Chondrocyte (in vitro differentiated cells): ENCODE measurements around the gene SF3B5. TPM values are rescaled to one million over a fixed set of nuclear protein-coding genes. Genes with fewer than 3 reads are reported as not detected.
"Not testable (repeated sequence)": the region's sequence is repeated elsewhere in the genome, so short reads cannot be mapped to it uniquely, and the experiment has no call there.

Experiments
- DNase-seq: peaks from one replicate; pipeline ENCODE4 v3.0.0; 2021; ENCODE audit warnings: mixed read lengths, low spot score
- H3K27ac Mint-ChIP-seq: one replicate; pipeline ENCODE4 v1.8.0; 2021; ENCODE audit warnings: mild to moderate bottlenecking, moderate library complexity, mixed read lengths; ENCODE audit not compliant: unreplicated experiment
- H3K27me3 Mint-ChIP-seq: 2 replicates; pipeline ENCODE4 v1.8.0; 2021; ENCODE audit warnings: low read depth, mixed read lengths
- H3K36me3 Mint-ChIP-seq: 2 replicates; pipeline ENCODE4 v1.8.0; 2021; ENCODE audit warnings: low read depth, mixed read lengths
- H3K4me1 Mint-ChIP-seq: 2 replicates; pipeline ENCODE4 v1.8.0; 2021; ENCODE audit warnings: low read depth, mild to moderate bottlenecking, mixed read lengths
- H3K4me3 Mint-ChIP-seq: one replicate; pipeline ENCODE4 v1.8.0; 2021; ENCODE audit warnings: mild to moderate bottlenecking, moderate library complexity, mixed read lengths; ENCODE audit not compliant: unreplicated experiment
- H3K9me3 Mint-ChIP-seq: 2 replicates; pipeline ENCODE4 v1.8.0; 2021; ENCODE audit warnings: low read depth, mixed read lengths
- total RNA-seq: library from RNA; stranded (reverse); gene quantifications from 3 replicates; pipeline ENCODE4 v1.2.1, GENCODE V29; 2021
- TF ChIP-seq, protein P1 (sequence below): fragments of 200-600 bp; sonication (generic); IDR thresholded peaks from 2 replicates; pipeline ENCODE4 v1.5.0; 2021; ENCODE audit warnings: antibody characterized with exemption, mild to moderate bottlenecking, moderate library complexity

SF3B5 gene
- total RNA-seq, 1 donor from 2014 or later: 97.9 TPM

DNA sequence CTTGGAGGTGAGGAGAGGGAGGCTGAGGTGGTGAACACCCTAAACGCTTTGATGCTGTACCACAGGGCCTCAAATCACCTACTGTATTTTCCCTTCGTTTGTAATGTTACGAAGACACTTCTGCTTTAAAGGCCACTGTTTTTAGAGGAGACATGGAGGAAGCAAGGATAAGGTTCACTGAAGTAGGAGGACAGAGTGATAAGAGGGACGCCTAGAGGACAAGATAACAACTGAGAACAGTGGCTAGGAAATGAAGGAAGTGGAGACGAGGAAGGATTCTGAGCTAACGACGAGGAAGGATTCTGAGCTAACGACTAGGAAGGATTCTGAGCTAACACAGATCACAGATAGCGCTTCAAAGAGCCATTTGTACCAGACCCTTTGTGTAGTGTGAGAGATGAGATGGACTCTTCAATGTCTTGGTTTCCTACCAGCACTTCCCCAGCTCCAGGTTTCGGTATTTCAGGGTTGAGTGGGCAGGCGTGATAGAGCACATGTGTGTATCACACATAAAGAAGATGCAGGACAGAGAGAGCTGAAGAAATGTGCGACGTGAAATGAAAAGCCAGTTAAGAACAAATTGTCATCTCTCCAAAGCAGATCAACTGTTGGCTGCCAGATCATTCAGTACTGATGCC lies 7.5 kb downstream of the SF3B5 start:
- no peak overlapping the region for H3K27ac Mint-ChIP-seq
- no peaks in the 10 kb centered on the region for H3K27me3 Mint-ChIP-seq
- no peak overlapping the region for H3K4me3 Mint-ChIP-seq
- H3K4me1 Mint-ChIP-seq: no peaks in the 10 kb centered on the region
- no peaks in the 10 kb centered on the region for H3K36me3 Mint-ChIP-seq
- TF ChIP-seq, protein P1, sequence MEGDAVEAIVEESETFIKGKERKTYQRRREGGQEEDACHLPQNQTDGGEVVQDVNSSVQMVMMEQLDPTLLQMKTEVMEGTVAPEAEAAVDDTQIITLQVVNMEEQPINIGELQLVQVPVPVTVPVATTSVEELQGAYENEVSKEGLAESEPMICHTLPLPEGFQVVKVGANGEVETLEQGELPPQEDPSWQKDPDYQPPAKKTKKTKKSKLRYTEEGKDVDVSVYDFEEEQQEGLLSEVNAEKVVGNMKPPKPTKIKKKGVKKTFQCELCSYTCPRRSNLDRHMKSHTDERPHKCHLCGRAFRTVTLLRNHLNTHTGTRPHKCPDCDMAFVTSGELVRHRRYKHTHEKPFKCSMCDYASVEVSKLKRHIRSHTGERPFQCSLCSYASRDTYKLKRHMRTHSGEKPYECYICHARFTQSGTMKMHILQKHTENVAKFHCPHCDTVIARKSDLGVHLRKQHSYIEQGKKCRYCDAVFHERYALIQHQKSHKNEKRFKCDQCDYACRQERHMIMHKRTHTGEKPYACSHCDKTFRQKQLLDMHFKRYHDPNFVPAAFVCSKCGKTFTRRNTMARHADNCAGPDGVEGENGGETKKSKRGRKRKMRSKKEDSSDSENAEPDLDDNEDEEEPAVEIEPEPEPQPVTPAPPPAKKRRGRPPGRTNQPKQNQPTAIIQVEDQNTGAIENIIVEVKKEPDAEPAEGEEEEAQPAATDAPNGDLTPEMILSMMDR: no peak
- no peak for DNase-seq
- no peaks in the 10 kb centered on the region for H3K9me3 Mint-ChIP-seq

- TF ChIP-seq, protein P1: no peak
- Mint-ChIP-seq H3K9me3 (no peaks in the 10 kb centered on the region), H3K4me3 (no peak overlapping the region), H3K4me1 (no peaks in the 10 kb centered on the region), H3K27ac (no peak overlapping the region), H3K36me3 (no peaks in the 10 kb centered on the region), H3K27me3 (no peaks in the 10 kb centered on the region)
- DNase-seq: no peak
Observed at GRCh38 chr6:144086959-144087358, 8.4 kb downstream of the SF3B5 start.

DNA sequence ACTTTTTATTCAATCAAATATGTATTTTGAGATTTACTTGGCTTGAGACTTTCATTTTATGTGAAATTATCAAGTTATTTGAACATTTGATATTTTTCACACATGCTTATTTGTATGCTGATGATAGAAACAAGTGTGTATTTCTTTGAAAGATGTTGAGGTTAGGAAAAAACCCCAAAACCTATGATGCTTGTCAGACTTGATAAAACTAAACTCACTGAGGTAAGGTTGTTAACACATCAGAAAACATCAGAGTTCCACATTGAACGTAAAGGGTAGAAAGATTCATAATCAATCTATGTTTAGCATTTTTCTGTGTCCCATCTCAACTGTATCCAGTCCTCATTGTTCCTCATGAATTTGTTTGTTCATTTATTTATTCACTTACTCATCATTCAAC lies 12.2 kb downstream of the SF3B5 start:
- Mint-ChIP-seq H3K27me3 (no peaks in the 10 kb centered on the region), H3K4me3 (no peak overlapping the region), H3K36me3 (peaks cover 2% of the 10 kb centered on the region), H3K27ac (no peak overlapping the region), H3K4me1 (no peaks in the 10 kb centered on the region), H3K9me3 (no peaks in the 10 kb centered on the region)
- TF ChIP-seq, protein P1: no peak
- DNase-seq: no peak

DNA sequence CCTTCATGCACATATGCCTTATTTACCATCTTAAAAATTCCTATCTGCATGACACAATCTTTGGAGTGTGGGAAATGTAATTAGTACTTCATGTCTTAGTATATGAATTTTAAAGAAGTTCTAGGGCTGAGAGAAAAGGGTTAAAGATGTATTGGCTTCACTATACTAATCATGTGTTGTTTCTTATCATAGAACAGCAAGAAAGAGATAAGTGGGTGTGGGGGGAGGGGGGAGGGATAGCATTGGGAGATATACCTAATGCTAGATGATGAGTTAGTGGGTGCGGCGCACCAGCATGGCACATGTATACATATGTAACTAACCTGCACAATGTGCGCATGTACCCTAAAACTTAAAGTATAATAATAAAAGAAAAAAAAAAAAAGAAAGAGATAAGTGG lies 13.0 kb downstream of the SF3B5 start:
- not testable (repeated sequence) for H3K4me1 Mint-ChIP-seq, H3K27me3 Mint-ChIP-seq, H3K4me3 Mint-ChIP-seq, H3K9me3 Mint-ChIP-seq, DNase-seq, H3K36me3 Mint-ChIP-seq, H3K27ac Mint-ChIP-seq

- peaks cover 5% of the 10 kb centered on the region for H3K27me3 Mint-ChIP-seq
- DNase-seq: no peak
- H3K9me3 Mint-ChIP-seq: no peaks in the 10 kb centered on the region
- no peak overlapping the region for H3K4me3 Mint-ChIP-seq
- TF ChIP-seq, protein P1: no peak
- no peak overlapping the region for H3K27ac Mint-ChIP-seq
- no peaks in the 10 kb centered on the region for H3K4me1 Mint-ChIP-seq
- H3K36me3 Mint-ChIP-seq: peaks cover 2% of the 10 kb centered on the region
Observed at GRCh38 chr6:144077871-144078270, 17.5 kb downstream of the SF3B5 start.

- Mint-ChIP-seq H3K27ac (no peak overlapping the region), H3K4me3 (no peak overlapping the region)
Observed at GRCh38 chr6:144075875-144076274, 19.5 kb downstream of the SF3B5 start.

More at GRCh38 chr6:144075875-144076274, 19.5 kb downstream of the SF3B5 start:
- no peaks in the 10 kb centered on the region for H3K4me1 Mint-ChIP-seq
- peaks cover 2% of the 10 kb centered on the region for H3K36me3 Mint-ChIP-seq
- TF ChIP-seq, protein P1: no peak
- peaks cover 18% of the 10 kb centered on the region for H3K27me3 Mint-ChIP-seq
- no peak for DNase-seq
- H3K9me3 Mint-ChIP-seq: no peaks in the 10 kb centered on the region
